HG02970 (cell line): ENCODE measurements around the gene MALT1.

ENCODE experiments used
- ATAC-seq: cut with Tn5 transposase; IDR thresholded peaks from one replicate; pipeline ENCODE4 v1.9.1; 2021; ENCODE audit warnings: mild to moderate bottlenecking, moderate library complexity, moderate number of reproducible peaks; ENCODE audit not compliant: unreplicated experiment, low FRiP score

MALT1 gene

DNA sequence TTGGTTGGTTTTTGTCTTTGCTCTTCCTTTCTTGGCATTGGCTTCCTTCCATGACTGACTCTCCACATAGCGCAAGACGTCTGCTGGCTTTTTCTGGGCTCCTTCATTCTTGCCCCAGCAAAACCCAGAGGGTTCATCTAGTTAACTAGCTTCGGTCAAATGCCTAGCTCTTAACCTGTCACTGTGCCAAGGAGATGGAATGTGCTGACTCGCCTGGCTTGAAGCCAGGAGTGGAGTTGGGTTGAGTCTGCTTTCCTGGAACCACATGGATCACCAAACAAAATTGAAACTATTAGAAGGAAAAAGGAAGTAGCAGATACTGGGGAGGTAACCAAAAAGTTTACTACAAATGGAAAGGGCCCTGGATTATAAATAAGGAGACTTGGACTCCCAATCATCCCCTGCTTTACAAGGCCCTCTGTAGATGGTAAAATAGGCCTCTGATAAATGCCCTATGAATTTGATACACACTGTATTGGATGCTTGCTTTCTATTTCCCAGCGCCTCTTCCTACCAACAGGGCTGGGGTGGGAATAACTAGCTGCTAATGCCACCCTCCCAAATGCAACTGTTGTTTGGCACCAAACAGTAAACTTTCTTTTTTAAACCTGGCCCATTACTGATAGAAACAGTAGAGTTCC, 11.3 kb downstream of the MALT1 start:
- no peak for ATAC-seq

- ATAC-seq = no peak
These were observed 16.6 kb downstream of the MALT1 start for GRCh38 chr18:58687871-58688308.

GRCh38 chr18:58690259-58690658, 19.0 kb downstream of the MALT1 start:
- ATAC-seq = no peak

DNA sequence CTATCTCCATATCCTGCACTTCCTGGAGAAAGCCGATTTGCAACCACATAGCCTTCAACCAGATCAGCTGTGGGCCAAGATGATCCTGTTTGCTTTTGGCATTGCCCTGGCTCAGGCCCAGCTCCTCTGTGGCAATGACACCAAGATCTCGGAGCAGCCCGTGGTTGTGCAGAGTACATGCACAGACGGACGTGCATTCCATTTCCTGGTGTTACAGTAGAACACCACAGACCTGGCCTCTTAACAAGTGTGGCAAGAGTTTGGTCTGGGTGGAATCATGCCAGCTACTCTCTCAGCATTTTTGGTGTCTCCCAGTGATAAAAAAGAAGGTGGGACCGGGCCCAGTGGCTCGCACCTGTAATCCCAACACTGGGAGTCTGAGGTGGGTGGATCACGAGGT, 20.0 kb downstream of the MALT1 start:
- ATAC-seq = no peak

DNA sequence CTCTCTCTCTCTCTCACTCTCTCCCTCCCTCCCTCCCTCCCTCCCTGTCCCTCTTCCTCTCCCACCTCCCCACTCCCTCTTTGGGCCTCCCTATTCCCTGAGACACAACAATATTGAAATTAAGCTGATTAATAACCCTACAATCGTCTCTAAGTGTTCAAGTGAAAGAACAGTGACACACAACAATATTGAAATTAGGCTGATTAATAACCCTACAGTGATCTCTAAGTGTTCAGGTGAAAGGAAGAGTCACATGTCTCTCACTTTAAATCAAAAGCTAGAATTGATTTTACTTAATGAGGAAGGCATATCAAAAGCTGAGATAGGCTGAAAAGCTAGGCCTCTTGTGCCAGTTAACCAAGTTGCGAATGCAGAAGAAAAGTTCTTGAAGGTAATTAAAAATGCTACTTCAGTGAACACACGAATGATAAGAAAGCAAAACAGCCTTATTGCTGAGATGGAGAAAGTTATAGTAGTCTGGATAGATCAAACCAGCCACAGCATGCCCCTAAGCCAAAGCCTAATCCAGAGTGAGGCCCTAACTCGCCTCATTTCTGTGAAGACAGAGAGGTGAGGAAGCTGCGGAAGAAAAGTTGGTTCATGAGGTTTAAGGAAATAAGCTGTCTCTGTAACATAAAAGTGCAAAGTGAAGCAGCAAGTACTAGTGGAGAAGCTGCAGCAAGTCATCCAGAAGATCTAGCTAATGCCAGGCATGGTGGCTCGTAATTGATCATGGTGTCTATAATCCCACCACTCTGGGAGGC, 21.3 kb downstream of the MALT1 start:
- ATAC-seq = no peak

GRCh38 chr18:58694221-58694620, 23.0 kb downstream of the MALT1 start:
- no peak for ATAC-seq

DNA sequence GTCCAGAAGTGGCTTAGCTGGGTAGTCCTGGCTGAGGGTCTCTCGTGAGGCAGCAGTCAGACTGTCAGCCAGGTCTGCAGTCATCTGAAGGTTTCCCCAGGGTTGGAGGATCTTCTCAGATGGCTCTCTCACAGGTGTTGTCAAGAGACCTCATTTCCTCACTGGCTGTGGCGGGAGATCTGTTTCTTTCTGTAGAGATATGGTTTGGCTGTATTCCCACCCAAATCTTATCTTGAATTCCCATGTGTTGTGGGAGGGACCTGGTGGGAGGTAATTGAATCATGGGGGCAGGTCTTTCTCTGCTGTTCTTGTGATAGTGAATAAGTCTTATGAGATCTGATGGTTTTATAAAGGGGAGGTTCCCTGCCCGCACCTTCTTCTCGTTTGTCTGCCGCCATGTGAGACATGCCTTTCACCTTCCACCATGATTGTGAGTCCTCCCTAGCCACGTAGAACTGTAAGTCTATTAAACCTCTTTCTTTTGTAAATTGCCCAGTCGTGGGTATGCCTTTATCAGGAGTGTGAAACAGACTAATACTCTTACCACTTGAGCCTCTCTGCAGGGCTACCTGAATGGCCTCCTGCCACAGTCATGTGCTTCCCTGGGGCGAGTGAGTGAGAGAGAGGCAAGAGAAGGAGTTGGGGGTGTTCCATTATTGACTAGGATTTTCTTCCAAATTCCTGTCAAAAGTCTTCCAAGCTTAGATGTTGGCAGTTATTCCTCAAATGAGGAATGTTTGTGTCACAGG, 23.6 kb downstream of the MALT1 start:
- no peak for ATAC-seq

- ATAC-seq = no peak
These were observed 24.5 kb downstream of the MALT1 start for GRCh38 chr18:58695772-58696171.

DNA sequence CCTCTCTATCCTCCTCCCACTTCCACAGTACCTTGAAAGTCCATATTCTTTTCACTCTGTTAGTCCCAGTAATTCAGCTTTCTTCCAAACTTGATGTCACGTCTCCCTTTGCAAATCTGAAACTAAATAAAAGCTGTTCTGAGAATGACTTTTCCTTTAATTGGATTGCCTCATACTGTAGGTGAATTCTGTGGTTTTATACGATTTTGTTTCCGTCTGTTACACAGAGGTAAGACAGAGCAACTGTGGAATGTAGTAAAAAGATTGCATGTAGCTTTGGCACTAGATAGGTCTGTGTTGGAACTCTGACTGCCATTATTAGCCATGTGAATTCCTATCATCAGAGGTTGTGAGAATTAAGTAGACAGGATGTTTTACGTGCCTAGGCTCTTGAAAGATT, 25.9 kb downstream of the MALT1 start:
- ATAC-seq = no peak

DNA sequence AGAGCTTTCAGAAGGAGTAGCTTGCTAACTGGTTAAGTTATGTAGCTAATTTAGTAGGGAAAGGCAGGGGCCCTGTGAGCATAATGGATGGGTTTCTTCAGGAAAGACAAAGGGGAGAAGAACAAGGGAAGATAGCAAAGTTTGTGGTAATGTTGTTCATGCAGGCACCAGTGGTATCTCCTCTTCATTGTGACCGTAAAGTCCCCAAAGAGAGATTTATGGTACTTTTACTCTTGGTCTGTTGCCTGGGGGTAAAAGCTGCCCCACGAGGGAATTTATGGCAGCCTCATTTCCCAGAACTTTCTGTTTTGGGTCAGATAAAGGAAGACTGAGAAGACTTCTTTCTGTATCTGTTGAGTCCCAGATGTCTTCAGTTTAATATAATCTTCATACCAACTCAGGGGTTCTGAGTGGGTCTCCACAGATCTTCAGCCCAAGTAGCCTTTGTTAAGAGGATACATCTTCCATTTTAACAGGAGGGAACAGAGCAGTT, 27.5 kb downstream of the MALT1 start:
- no peak for ATAC-seq

- no peak for ATAC-seq
These were observed 28.3 kb downstream of the MALT1 start for GRCh38 chr18:58699551-58699950.

GRCh38 chr18:58700209-58700608, 28.9 kb downstream of the MALT1 start:
- ATAC-seq = no peak

- ATAC-seq = no peak
These were observed 41.7 kb downstream of the MALT1 start for GRCh38 chr18:58712930-58713329.

- ATAC-seq = no peak
These were observed 43.0 kb downstream of the MALT1 start for GRCh38 chr18:58714259-58714658.

GRCh38 chr18:58714821-58715220, 43.6 kb downstream of the MALT1 start:
- ATAC-seq = no peak

GRCh38 chr18:58715540-58715939, 44.3 kb downstream of the MALT1 start:
- ATAC-seq = no peak

GRCh38 chr18:58716060-58716756, 44.9 kb downstream of the MALT1 start:
- no peak for ATAC-seq

DNA sequence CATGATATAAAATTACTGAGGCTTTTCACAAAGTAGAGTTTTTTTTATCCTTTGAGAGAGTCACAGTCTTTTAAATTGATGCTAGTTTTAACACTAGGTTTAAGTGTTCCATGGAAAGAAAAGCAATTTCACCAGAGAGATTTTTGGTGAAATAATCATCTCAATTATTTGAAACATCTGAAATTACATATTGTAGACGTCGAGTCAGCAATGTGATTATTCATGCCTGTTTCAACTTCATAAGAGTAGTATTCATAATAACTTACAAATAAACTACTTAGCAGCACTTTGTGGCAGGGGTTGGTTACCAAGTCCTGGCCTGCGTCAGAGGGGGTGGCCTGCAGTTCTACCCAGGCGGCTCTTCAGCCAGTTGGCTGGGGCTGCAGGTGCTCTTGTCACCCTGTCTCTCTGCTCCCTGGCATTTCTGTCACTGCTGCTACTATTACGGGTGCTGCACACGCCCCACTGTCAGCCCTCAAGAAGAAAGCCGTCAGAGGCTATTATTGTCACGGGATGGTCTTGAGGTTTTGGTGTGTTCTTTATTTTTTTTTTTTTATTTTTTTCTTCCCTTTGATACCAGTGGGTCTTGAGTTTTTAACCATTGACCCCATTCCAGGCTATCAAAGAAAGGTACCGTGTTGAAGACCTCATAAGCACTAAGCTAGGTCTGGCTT, 50.4 kb downstream of the MALT1 start:
- no peak for ATAC-seq

DNA sequence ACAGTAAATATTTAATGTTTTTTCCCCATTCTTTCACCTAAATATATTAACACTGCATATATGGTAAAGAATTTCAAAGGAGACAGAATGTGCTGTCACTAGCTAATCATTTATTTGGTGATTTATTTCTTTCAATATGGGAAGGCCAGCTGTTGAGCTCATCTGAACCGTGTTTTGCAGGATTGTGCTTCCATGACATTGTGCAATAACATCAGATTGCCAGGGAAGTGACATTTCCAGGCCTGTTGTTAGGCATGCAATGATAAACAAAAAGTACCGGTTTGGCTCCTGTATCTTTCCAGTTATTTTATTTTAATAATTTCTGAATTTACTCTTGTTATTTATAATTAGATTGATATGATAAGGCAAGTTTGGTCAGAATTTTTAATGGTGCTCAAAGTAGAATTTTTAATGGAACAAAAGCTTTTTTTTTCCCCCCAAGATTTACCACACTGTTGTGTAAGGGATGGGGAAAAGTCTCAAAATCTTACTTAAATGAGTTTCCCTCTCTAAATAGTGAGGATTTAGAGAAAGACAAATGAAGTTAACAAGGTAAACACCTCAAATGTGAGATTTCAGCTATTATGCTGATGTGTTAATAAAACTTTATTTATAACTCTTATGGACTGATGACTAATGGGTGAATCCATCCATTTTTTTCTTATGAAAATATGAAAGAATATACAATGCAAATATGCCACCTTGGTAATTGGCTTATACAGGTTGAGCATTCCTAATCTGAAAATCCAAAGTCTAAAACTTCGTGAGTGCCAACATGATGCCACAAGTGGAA, 52.7 kb downstream of the MALT1 start:
- no peak for ATAC-seq
